ENCODE data around the gene CUL3. TPM values are rescaled to one million over a fixed set of nuclear protein-coding genes. Genes with fewer than 3 reads are reported as not detected.

CUL3 gene
- polyA plus RNA-seq, 3 donors = 27.2 to 62.5 (median 40.2) TPM

- no peak overlapping the region for H3K27ac ChIP-seq (ENCODE audit: low read depth, low read length)
- 91 to 95% (median 95%) methylated on average over 4 of the region's 4 CpGs for WGBS, 3 donors
Observed at GRCh38 chr2:224444783-224445182, 140.4 kb downstream of the CUL3 start.

DNA sequence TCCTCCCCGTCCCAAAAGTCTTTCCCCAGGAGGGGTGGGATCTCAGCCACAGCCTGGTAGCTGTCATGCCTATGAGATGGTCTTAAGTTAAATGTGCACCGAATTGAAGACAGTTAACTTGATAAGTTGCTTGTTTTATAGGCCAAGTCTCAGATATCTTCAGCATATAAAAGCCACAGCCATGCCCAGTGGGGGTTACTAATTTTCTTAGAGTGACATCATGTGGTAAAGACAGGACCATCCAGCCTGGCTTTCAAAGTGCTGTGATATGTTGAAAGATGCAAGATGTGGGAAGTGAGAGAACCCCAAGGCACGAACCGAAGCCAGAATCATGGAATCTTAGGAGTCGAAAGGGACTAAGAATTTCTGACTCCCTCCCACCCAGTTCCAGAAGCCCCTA is 141.1 kb downstream of the CUL3 start:
- WGBS, 3 donors = 81 to 87% (median 85%) methylated on average over 5 of the region's 5 CpGs
- no peak overlapping the region for H3K27ac ChIP-seq (ENCODE audit: low read depth, low read length)

DNA sequence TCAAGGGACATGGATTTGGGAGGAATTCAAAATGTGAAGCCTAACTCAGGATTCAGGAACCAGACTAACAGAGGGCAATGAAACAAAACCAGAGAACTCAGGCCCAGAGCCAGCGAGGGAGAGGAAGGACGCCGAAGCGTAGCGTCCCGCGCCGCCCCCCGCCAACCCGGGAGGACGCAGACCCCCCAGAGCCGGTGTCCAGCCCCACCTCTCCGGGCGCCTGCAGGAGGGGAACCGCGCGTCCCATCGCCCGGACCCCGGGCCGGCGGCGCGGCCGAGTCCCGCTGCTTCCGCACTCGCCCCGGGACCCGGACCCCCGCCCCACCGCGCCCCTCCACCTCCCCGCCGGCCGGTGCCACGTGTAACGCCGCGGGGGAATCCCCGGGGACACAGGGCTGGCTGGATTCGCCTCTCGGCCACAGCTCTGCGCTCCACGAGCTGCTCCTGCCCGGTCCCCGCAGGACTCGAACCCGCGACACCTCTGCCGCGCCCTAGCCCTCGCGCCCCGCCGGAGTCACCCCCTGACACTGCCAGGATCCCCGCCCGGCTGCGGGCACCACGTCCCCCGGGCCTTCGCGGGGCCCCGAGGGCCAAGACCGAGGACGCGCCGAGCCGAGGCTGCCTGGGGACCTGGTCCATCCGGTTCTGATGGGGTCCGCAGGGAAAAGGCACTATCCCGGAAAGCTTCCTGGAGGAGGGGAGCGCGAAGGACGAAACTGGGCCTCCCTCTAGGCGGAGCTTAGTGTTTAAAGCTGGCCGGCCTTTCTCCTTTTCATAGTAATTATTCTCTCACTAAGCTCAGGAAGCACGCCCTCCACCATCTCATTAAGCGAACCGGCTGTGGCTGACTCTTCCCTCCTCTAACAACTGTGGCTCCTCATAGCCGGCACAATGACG is 142.8 kb downstream of the CUL3 start:
- H3K27ac ChIP-seq (ENCODE audit: low read depth, low read length) = no peak overlapping the region
- WGBS, 3 donors = 1 to 2% (median 2%) methylated on average over 59 to 82 of the region's 82 CpGs

GRCh38 chr2:224440988-224441387 is 144.2 kb downstream of the CUL3 start:
- 73 to 82% (median 77%) methylated on average over 5 of the region's 5 CpGs for WGBS, 3 donors
- no peak overlapping the region for H3K27ac ChIP-seq (ENCODE audit: low read depth, low read length)

- no peak overlapping the region for H3K27ac ChIP-seq (ENCODE audit: low read depth, low read length)
Observed at GRCh38 chr2:224438726-224439125, 146.4 kb downstream of the CUL3 start.

DNA sequence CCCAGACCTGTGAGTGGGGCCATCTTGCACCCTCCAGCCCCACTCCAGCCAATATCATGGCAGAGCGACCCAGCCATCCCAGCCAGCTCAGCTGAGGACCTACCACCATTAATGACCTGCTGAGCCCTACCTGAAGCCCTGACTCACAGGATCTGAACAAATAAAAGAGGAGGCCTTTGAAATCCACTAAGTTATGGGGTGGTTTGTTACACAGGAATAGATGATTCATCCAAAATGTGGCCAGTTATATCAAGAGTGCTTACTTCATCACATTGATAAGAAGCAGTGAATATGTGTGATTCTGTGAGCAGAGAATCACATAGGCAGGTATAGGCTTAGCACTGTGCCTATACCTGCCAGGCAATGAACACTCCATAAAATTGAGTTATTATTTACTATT is 148.5 kb downstream of the CUL3 start:
- 95 to 100% (median 97%) methylated on average over 1 of the region's 1 CpG for WGBS, 3 donors
- no peak overlapping the region for H3K27ac ChIP-seq (ENCODE audit: low read depth, low read length)

GRCh38 chr2:224434618-224435017 is 150.5 kb downstream of the CUL3 start:
- WGBS, 3 donors = 67 to 88% (median 77%) methylated on average over 4 of the region's 4 CpGs
- H3K27ac ChIP-seq (ENCODE audit: low read depth, low read length) = no peak overlapping the region

GRCh38 chr2:224433442-224433841 is 151.7 kb downstream of the CUL3 start:
- no peak overlapping the region for H3K27ac ChIP-seq (ENCODE audit: low read depth, low read length)
- WGBS, 3 donors = 61 to 86% (median 79%) methylated on average over 10 of the region's 10 CpGs

GRCh38 chr2:224432003-224432579 is 153.1 kb downstream of the CUL3 start:
- WGBS, 3 donors = 80 to 88% (median 88%) methylated on average over 6 of the region's 6 CpGs
- H3K27ac ChIP-seq (ENCODE audit: low read depth, low read length) = no peak overlapping the region

DNA sequence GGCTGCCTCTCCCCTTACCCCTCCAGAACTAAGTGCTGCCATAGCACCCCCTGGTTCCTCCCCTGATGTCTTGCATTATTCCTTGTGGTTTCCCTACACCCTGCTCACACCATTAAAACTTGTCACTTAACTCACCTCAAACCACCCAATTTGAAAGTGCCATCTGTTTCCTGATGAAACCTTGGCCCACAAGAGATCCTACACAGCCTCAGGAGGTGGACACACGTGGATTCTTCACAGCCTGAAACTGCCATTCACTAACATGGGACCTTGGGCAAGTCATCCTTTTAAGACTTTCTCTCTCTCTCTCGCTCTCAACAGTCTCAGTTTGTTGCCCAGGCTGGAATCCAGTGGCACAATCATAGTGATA is 155.7 kb downstream of the CUL3 start:
- no peak overlapping the region for H3K27ac ChIP-seq (ENCODE audit: low read depth, low read length)
- 39 to 73% (median 60%) methylated on average over 2 of the region's 2 CpGs for WGBS, 3 donors

GRCh38 chr2:224428787-224429440 is 156.2 kb downstream of the CUL3 start:
- WGBS, 3 donors = 65 to 94% (median 71%) methylated on average over 2 to 3 of the region's 3 CpGs
- no peak overlapping the region for H3K27ac ChIP-seq (ENCODE audit: low read depth, low read length)

DNA sequence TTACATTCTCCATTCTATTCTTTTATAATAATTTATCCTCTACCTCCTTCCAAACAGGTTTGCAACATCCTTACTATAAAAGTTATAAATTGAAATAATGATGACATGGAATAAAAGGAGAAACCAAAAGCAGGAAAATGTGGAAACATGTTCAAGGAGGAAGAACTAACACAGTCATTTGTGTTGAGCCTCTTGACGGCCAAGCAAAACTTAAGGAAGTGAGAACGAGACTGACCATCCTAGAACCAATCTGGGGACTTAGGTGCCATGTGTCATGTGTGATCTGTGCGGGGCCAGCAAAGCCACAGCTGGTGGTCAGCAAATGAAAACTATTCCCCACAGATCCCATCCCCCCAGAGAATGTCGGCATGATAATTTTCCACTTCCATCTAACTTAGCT is 157.7 kb downstream of the CUL3 start:
- 55 to 86% (median 58%) methylated on average over 4 of the region's 4 CpGs for WGBS, 3 donors

DNA sequence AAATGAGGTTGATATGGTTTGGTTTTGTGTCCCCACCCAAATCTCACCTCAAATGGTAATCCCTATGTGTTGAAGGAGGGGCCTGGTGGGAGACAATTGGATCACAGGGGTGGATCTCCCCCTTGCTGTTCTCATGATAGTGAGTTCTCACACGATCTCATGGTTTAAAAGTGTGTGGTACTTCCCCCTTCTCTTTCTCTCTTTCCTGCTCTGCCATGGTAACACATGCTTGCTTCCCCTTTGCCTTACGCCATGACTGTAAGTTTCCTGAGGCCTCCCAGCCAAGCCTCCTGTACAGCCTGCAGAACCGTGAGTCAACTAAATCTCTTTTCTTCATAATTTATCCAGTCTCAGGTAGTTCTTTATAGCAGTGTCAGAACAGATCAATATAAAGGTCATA is 158.5 kb downstream of the CUL3 start:
- no peak overlapping the region for H3K27ac ChIP-seq (ENCODE audit: low read depth, low read length)
- 43 to 64% (median 60%) methylated on average over 3 of the region's 3 CpGs for WGBS, 3 donors

More for the DNA sequence above, 157.7 kb downstream of the CUL3 start:
- no peak overlapping the region for H3K27ac ChIP-seq (ENCODE audit: low read depth, low read length)

DNA sequence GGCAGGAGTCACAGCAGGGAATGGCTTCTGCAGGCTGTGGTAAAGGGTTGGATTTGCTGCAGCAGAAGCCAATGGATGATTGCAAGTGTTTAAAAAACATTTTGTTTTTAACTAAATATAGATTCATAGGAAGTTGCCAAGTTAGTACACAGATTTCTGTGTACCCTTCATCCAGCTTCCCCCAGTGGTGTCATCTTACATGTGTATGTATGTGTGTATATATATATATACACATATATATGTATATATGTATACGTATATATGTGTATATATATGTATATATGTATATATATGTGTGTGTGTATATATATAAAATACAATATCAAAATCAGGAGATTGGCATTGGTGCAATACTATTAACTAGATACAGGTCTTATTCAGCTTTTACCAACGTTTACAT is 164.1 kb downstream of the CUL3 start:
- no peak overlapping the region for H3K27ac ChIP-seq (ENCODE audit: low read depth, low read length)
- WGBS, 3 donors = 74 to 88% (median 85%) methylated on average over 2 of the region's 2 CpGs

Other genes with a start within 250 kb of the CUL3 start
- gene FAM124B, start 183.3 kb downstream of the CUL3 start, polyA plus RNA-seq = 1 to 10 TPM in 2 of 3 donors, under 1 TPM in 1; 0.48 to 2.0 (median 1.8) TPM
- not detected for gene CCDC195, start 131.0 kb upstream of the CUL3 start, polyA plus RNA-seq